ENCODE measurements around the gene SCNM1. TPM values are rescaled to one million over a fixed set of nuclear protein-coding genes. Genes with fewer than 3 reads are reported as not detected.

Gene SCNM1
- total RNA-seq, 6 experiments from 2014 or later, result 7.5 to 13.2 (median 8.5) TPM

DNA sequence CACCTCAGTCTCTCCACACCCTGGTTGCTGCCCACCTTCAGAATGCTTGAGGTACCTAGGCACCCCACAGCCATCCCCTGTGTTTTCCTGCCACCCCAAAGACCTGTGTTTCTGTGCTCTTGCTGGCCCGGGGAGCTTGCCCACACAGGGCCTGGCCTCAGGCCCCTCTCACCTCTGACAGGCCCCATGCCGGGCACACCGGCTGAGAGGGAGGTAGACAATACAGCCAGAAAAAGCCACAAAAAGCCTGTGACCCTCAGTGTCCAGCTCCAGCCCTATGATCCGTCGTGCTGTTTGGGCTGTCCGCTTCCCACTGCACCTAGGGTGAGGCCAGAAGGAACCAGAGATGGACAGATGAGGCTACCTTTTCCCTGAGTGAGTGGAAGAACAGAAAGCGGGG lies 31.0 kb upstream of the SCNM1 start:
- Histone ChIP-seq H3K4me1 (no peaks in the 10 kb centered on the region), H3K4me3 (no peak overlapping the region), H3K36me3 (no peaks in the 10 kb centered on the region), H3K27ac (no peak overlapping the region), H3K27me3 (no peaks in the 10 kb centered on the region), H3K9me3 (no peaks in the 10 kb centered on the region)
- no peak for ATAC-seq
- no peak for TF ChIP-seq POLR2A (IDR thresholded peaks at IDR 0.05)
- no peak for TF ChIP-seq CTCF (IDR thresholded peaks at IDR 0.05)
- 100% methylated on average over 2 of the region's 7 CpGs for WGBS (ENCODE audit: insufficient coverage, low coverage, low lambda C conversion rate, missing lambda C conversion rate)
- DNase-seq, result no peak
- intact Hi-C loops (cut with DNase I), result no loop called here

GRCh38 chr1:151135433-151136385 lies 30.2 kb upstream of the SCNM1 start:
- ATAC-seq, result no peak
- TF ChIP-seq POLR2A (IDR thresholded peaks at IDR 0.05) (no peak), CTCF (IDR thresholded peaks at IDR 0.05) (no peak)
- 93% methylated on average over 5 of the region's 12 CpGs for WGBS (ENCODE audit: insufficient coverage, low coverage, low lambda C conversion rate, missing lambda C conversion rate)
- Histone ChIP-seq H3K27me3 (no peaks in the 10 kb centered on the region), H3K4me3 (no peak overlapping the region), H3K4me1 (no peaks in the 10 kb centered on the region), H3K36me3 (no peaks in the 10 kb centered on the region), H3K27ac (no peak overlapping the region), H3K9me3 (no peaks in the 10 kb centered on the region)
- intact Hi-C loops (cut with DNase I), result no loop called here
- peak in 1 of 3 donors; percentile 33 for DNase-seq

GRCh38 chr1:151137789-151138188 lies 28.2 kb upstream of the SCNM1 start:
- Histone ChIP-seq H3K4me1 (no peaks in the 10 kb centered on the region), H3K9me3 (no peaks in the 10 kb centered on the region), H3K4me3 (no peak overlapping the region), H3K27ac (no peak overlapping the region), H3K27me3 (no peaks in the 10 kb centered on the region), H3K36me3 (no peaks in the 10 kb centered on the region)
- 100% methylated on average over 3 of the region's 7 CpGs for WGBS (ENCODE audit: insufficient coverage, low coverage, low lambda C conversion rate, missing lambda C conversion rate)
- no peak for ATAC-seq
- DNase-seq, result peak in 1 of 3 donors; percentile 44
- no peak for TF ChIP-seq POLR2A (IDR thresholded peaks at IDR 0.05)
- TF ChIP-seq CTCF (IDR thresholded peaks at IDR 0.05), result no peak
- intact Hi-C loops (cut with DNase I), result no loop called here

- ATAC-seq (no peak), DNase-seq (no peak)
- Histone ChIP-seq H3K27ac (no peak overlapping the region), H3K9me3 (no peaks in the 10 kb centered on the region), H3K27me3 (no peaks in the 10 kb centered on the region), H3K4me3 (no peak overlapping the region), H3K4me1 (peaks cover 0 to 11% (median 5%) of the 10 kb centered on the region in 4 donors), H3K36me3 (no peaks in the 10 kb centered on the region)
- TF ChIP-seq POLR2A (IDR thresholded peaks at IDR 0.05) (no peak), CTCF (IDR thresholded peaks at IDR 0.05) (no peak)
- 100% methylated on average over 2 of the region's 5 CpGs for WGBS (ENCODE audit: insufficient coverage, low coverage, low lambda C conversion rate, missing lambda C conversion rate)
- intact Hi-C loops (cut with DNase I), result no loop called here
These were observed 23.4 kb upstream of the SCNM1 start for GRCh38 chr1:151142411-151143056.

Measured in right lobe of liver (tissue), 6 donors.